OCI-LY7 (cell line): ENCODE measurements around the gene SCN4A. TPM values are rescaled to one million over a fixed set of nuclear protein-coding genes. Genes with fewer than 3 reads are reported as not detected.
"Not testable (repeated sequence)": the region's sequence is repeated elsewhere in the genome, so short reads cannot be mapped to it uniquely, and the experiment has no call there.

ENCODE experiments used
- BruUV-seq: library from RNA; stranded (reverse); fragments of 400-500 nt; replicated peaks from 2 replicates; lab custom pipeline; 2021; lab: Mats Ljungman, UMichigan
- CTCF ChIA-PET: fragments of 300-600 bp; sonication (Branson Sonifier 250); formaldehyde crosslinking; loops from one replicate; lab custom pipeline; 2022; ENCODE audit warnings: antibody characterized with exemption; ENCODE audit not compliant: unreplicated experiment; lab: Charles Lee
- POLR2A ChIA-PET: fragments of 300-600 bp; sonication (Branson Sonifier 250); formaldehyde crosslinking; loops from one replicate; lab custom pipeline; 2022; ENCODE audit warnings: antibody characterized with exemption; lab: Charles Lee
- DNase-seq: peaks from one replicate; pipeline ENCODE4 v3.0.0-alpha.2; 2015; ENCODE audit warnings: low spot score
- H2AFZ ChIP-seq: fragments of 200-600 bp; sonication (generic), shearing (Covaris generic); 2 replicates; pipeline ENCODE4 v1.6.1; 2014; ENCODE audit warnings: mild to moderate bottlenecking, antibody characterized with exemption, low read length, moderate library complexity
- H3K27ac ChIP-seq: fragments of 200-600 bp; sonication (generic); 2 replicates; pipeline ENCODE4 v1.5.1; 2014; ENCODE audit warnings: mixed run types, low read depth, mild to moderate bottlenecking, moderate library complexity, low read length, inconsistent platforms; ENCODE audit not compliant: poor library complexity, severe bottlenecking
- H3K36me3 ChIP-seq: fragments of 200-600 bp; sonication (generic); 2 replicates; pipeline ENCODE4 v1.6.1; 2014; ENCODE audit warnings: mild to moderate bottlenecking, antibody characterized with exemption, low read length, moderate library complexity, mixed read lengths; ENCODE audit not compliant: insufficient read depth
- H3K4me1 ChIP-seq: fragments of 200-600 bp; sonication (generic); 2 replicates; pipeline ENCODE4 v1.5.1; 2014; ENCODE audit warnings: mild to moderate bottlenecking, low read length; ENCODE audit not compliant: insufficient read depth, poor library complexity, severe bottlenecking
- H3K4me2 ChIP-seq: fragments of 200-600 bp; sonication (generic); 2 replicates; pipeline ENCODE4 v1.6.1; 2014; ENCODE audit warnings: mild to moderate bottlenecking, low read length
- H3K4me3 ChIP-seq: fragments of 200-600 bp; sonication (generic); 2 replicates; pipeline ENCODE4 v1.5.1; 2014; ENCODE audit warnings: mild to moderate bottlenecking, low read depth, low read length; ENCODE audit not compliant: poor library complexity, severe bottlenecking
- H3K79me2 ChIP-seq: fragments of 200-600 bp; sonication (generic); 2 replicates; pipeline ENCODE4 v1.6.1; 2016; ENCODE audit warnings: low read depth, mild to moderate bottlenecking, low read length, moderate library complexity, mixed read lengths; ENCODE audit not compliant: insufficient read depth
- H3K9me2 ChIP-seq: fragments of 200-600 bp; sonication (generic); 2 replicates; pipeline ENCODE4 v1.6.1; 2016; ENCODE audit warnings: mild to moderate bottlenecking, low read length, mixed read lengths; ENCODE audit not compliant: insufficient read depth
- H3K9me3 ChIP-seq: fragments of 200-600 bp; sonication (generic); 2 replicates; pipeline ENCODE4 v1.6.1; 2014; ENCODE audit warnings: mild to moderate bottlenecking, mixed run types, low read length, mixed read lengths
- H4K20me1 ChIP-seq: fragments of 200-600 bp; sonication (generic); 2 replicates; pipeline ENCODE4 v1.6.1; 2014; ENCODE audit warnings: mild to moderate bottlenecking, antibody characterized with exemption, low read length, moderate library complexity, mixed read lengths; ENCODE audit not compliant: insufficient read depth
- EZH2phosphoT487 ChIP-seq: fragments of 200-600 bp; sonication (generic); IDR thresholded peaks from 2 replicates; pipeline ENCODE4 v1.6.1; 2018; ENCODE audit warnings: low read depth, borderline replicate concordance, mild to moderate bottlenecking, mixed run types, antibody characterized with exemption, low read length, moderate library complexity, mixed read lengths
- intact Hi-C: fragments of 100-400 bp; cut with micrococcal nuclease; formaldehyde crosslinking; loops from one replicate; pipeline ENCODE4 v1.10.0; 2022; ENCODE audit not compliant: unreplicated experiment
- total RNA-seq, 2 experiments: library from RNA; depleted of rRNA in 1 of 2; stranded (reverse); fragments of >200 nt in 1 of 2; shearing (Covaris generic) in 1 of 2; gene quantifications; 2 replicates each; pipeline ENCODE4 v1.2.3, GENCODE V29; 2014 to 2022
- TF ChIP-seq, protein P1 (sequence below): fragments of 200-600 bp; sonication (generic); conservative IDR thresholded peaks from 2 replicates; pipeline ENCODE4 v1.5.1; 2014; ENCODE audit warnings: mild to moderate bottlenecking, antibody characterized with exemption, low read length, moderate library complexity, mixed read lengths

Gene SCN4A
- total RNA-seq, 2 experiments from 2014 or later: 6.4 to 9.0 TPM

DNA sequence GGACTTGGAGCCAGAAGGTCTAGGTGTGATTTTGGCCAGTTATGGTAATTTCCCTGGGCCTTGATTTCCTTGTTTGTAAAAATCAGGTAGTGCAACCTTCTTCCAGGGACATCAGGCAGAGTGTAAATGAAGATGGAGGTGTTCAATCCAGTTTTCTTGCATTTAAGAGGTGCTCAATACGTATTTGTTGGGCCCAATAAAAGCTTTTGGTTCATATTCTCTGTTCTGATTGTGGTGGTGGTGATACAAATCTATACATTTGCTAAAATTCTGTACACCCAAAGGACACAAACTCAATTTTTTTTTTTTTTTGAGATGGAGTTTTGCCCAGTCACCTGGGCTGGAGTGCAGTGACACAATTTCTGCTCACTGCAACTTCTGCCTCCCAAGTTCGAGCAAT, 46.6 kb downstream of the SCN4A start:
- intact Hi-C loops: loop anchor here (5.0 kb wide), 1 partner anchor 571 kb away; the partner anchor contains the start of gene POLG2
- no peak for TF ChIP-seq EZH2phosphoT487
- TF ChIP-seq, protein P1, sequence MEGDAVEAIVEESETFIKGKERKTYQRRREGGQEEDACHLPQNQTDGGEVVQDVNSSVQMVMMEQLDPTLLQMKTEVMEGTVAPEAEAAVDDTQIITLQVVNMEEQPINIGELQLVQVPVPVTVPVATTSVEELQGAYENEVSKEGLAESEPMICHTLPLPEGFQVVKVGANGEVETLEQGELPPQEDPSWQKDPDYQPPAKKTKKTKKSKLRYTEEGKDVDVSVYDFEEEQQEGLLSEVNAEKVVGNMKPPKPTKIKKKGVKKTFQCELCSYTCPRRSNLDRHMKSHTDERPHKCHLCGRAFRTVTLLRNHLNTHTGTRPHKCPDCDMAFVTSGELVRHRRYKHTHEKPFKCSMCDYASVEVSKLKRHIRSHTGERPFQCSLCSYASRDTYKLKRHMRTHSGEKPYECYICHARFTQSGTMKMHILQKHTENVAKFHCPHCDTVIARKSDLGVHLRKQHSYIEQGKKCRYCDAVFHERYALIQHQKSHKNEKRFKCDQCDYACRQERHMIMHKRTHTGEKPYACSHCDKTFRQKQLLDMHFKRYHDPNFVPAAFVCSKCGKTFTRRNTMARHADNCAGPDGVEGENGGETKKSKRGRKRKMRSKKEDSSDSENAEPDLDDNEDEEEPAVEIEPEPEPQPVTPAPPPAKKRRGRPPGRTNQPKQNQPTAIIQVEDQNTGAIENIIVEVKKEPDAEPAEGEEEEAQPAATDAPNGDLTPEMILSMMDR: no peak
- no peak overlapping the region for H2AFZ ChIP-seq
- H3K9me3 ChIP-seq: no peaks in the 10 kb centered on the region
- peaks cover 17% of the 10 kb centered on the region for H4K20me1 ChIP-seq
- BruUV-seq: TSS peak; percentile 9
- H3K36me3 ChIP-seq: peaks cover 47% of the 10 kb centered on the region
- DNase-seq: no peak
- ChIA-PET POLR2A (interaction anchor here (1.0 to 3.0 kb wide), 3 partner anchors 20 to 28 kb away, joined by 3 to 13 read pairs (median 3); no protein-coding TSS in a partner anchor), CTCF (interaction anchor here (2.0 kb wide), 1 partner anchor 19 kb away, joined by 5 read pairs; no protein-coding TSS in a partner anchor)
- peaks cover 86% of the 10 kb centered on the region for H3K4me1 ChIP-seq
- H3K9me2 ChIP-seq: no peaks in the 10 kb centered on the region
- peaks cover 23% of the 10 kb centered on the region for H3K79me2 ChIP-seq
- H3K4me3 ChIP-seq: peak overlapping the region; percentile 9
- peak overlapping the region; percentile 99 for H3K27ac ChIP-seq
- H3K4me2 ChIP-seq: peak overlapping the region; percentile 95

DNA sequence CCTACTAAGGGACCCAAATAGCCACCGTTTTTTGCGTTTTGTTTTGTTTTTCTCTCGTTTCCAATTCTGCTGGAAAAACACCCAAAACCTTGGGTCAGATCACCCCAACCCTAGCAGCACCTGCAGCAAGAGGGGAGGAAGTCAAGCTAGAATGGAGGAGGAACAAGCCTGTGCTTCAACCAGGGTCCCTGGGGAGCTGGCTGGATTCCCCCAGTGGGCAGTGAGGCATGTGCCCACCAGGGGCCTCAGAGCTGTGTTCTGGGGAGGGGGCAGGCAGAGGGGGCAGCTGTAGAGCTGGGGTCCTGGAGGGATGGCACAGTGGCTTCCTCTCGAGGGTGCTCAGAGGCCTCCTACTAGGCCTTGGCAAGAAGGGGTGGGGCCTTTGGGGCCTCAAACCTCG, 47.1 kb downstream of the SCN4A start:
- TF ChIP-seq, protein P1: no peak; the same call in 1 of the 2 replicates
- no peak for TF ChIP-seq EZH2phosphoT487
- intact Hi-C loops: loop anchor here (5.0 kb wide), 1 partner anchor 572 kb away; the partner anchor contains the start of gene POLG2
- DNase-seq: peak; percentile 95
- no peaks in the 10 kb centered on the region for H3K9me2 ChIP-seq
- peaks cover 41% of the 10 kb centered on the region for H3K36me3 ChIP-seq
- H3K79me2 ChIP-seq: peaks cover 17% of the 10 kb centered on the region
- BruUV-seq: no TSS peak
- H4K20me1 ChIP-seq: peaks cover 12% of the 10 kb centered on the region
- no peak overlapping the region for H2AFZ ChIP-seq
- ChIA-PET CTCF (interaction anchor here (0.7 to 2.0 kb wide), 2 partner anchors 20 to 36 kb away, joined by 3 to 5 read pairs; no protein-coding TSS in a partner anchor), POLR2A (interaction anchor here (1.0 to 3.0 kb wide), 3 partner anchors 21 to 198 kb away, joined by 3 to 13 read pairs (median 3); no protein-coding TSS in a partner anchor)
- H3K27ac ChIP-seq: peak overlapping the region; percentile 99
- H3K4me2 ChIP-seq: peak overlapping the region; percentile 95
- peaks cover 92% of the 10 kb centered on the region for H3K4me1 ChIP-seq
- H3K4me3 ChIP-seq: peak overlapping the region; percentile 9
- H3K9me3 ChIP-seq: no peaks in the 10 kb centered on the region

DNA sequence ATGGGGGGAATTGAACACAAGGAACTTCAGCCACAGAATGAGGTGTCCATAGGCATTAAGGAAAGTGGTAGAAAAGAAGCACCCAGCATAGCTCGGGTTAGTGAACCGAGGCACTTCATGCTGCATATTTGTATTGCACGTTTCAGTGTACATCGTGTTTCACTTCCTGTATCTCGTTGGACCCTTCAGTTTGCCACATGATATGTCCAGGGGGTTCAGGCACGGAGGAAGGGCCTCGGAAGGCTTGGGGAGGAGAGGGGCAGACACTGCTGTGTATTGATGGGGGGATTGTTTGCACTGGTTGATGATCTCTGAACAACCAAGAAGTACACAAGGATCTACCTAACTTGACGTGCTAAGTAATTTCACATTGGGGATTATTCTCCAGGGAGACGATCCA, 50.3 kb downstream of the SCN4A start:
- POLR2A ChIA-PET: interaction anchor here (0.7 to 2.2 kb wide), 4 partner anchors 9 to 24 kb away, joined by 3 to 13 read pairs (median 8); partner anchors contain the start of gene CD79B
- intact Hi-C loops, H3K9me3 ChIP-seq, H3K9me2 ChIP-seq, BruUV-seq, H3K79me2 ChIP-seq, H4K20me1 ChIP-seq, H2AFZ ChIP-seq: not testable (repeated sequence)
- peak overlapping the region; percentile 99 for H3K27ac ChIP-seq
- DNase-seq: peak; percentile 83
- peak overlapping the region; percentile 7 for H3K4me3 ChIP-seq
- CTCF ChIA-PET: interaction anchor here (1.0 to 2.0 kb wide), 2 partner anchors 24 to 28 kb away, joined by 6 to 7 read pairs; no protein-coding TSS in a partner anchor
- H3K36me3 ChIP-seq: peaks cover 10% of the 10 kb centered on the region; the same call in 1 of the 2 replicates
- peaks cover 87% of the 10 kb centered on the region for H3K4me1 ChIP-seq
- H3K4me2 ChIP-seq: peak overlapping the region; percentile 63

DNA sequence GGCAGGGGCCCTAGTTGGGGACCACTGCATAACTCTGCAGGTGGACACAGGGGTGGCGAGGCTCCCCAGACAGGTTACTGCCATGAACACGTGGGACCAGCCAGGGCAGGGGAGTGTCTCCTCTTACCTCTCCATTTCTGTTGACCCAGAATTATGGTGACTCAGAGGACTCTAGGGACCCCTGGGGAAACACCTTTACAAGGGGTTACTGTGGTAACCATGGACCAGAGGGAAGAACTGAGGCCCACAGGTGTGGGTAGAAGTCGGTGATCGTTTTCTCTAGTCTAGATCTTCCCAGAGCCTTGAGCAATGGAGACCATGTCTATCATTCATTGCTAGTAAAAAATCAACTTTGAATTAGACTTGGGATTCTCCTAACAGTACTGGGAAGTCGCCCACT, 51.9 kb downstream of the SCN4A start:
- not testable (repeated sequence) for H3K36me3 ChIP-seq, BruUV-seq, H3K79me2 ChIP-seq, H3K9me3 ChIP-seq, H4K20me1 ChIP-seq, H3K9me2 ChIP-seq
- peak overlapping the region; percentile 18 for H3K4me3 ChIP-seq
- H3K4me2 ChIP-seq: peak overlapping the region; percentile 68
- peaks cover 79% of the 10 kb centered on the region for H3K4me1 ChIP-seq
- ChIA-PET CTCF (interaction anchor here (0.6 to 3.7 kb wide), 3 partner anchors 26 to 155 kb away, joined by 3 to 94 read pairs (median 55); no protein-coding TSS in a partner anchor), POLR2A (interaction anchor here (0.7 to 4.8 kb wide), 6 partner anchors 12 to 34 kb away, joined by 7 to 52 read pairs (median 16); partner anchors contain the start of gene CD79B)
- intact Hi-C loops: loop anchor here (2.0 kb wide), 1 partner anchor 156 kb away; no protein-coding TSS in a partner anchor
- peak overlapping the region; percentile 45; the same call in 1 of the 2 replicates for H2AFZ ChIP-seq
- DNase-seq: peak; percentile 65
- H3K27ac ChIP-seq: peak overlapping the region; percentile 63
